IPS DF 6.9 (cell line): ENCODE results near the gene MAML2.

Experiments
- DNase-seq: peaks from one replicate; pipeline ENCODE4 v3.0.0-alpha.2; 2013; ENCODE audit warnings: low read depth, low spot score
- H3K27ac ChIP-seq: one replicate; pipeline ENCODE4 v1.5.1; 2013; ENCODE audit warnings: low read length, control low read depth
- H3K27me3 ChIP-seq: 2 replicates; pipeline ENCODE4 v1.6.1; 2013; ENCODE audit warnings: mild to moderate bottlenecking, low read length; ENCODE audit not compliant: control insufficient read depth, insufficient read depth
- H3K36me3 ChIP-seq: 2 replicates; pipeline ENCODE4 v1.6.1; 2013; ENCODE audit warnings: low read length; ENCODE audit not compliant: control insufficient read depth, insufficient read depth
- H3K4me1 ChIP-seq: 2 replicates; pipeline ENCODE4 v1.6.1; 2013; ENCODE audit warnings: low read length; ENCODE audit not compliant: control insufficient read depth, insufficient read depth
- H3K4me3 ChIP-seq: 2 replicates; pipeline ENCODE4 v1.5.1; 2013; ENCODE audit warnings: mild to moderate bottlenecking, low read length
- H3K9me3 ChIP-seq: 2 replicates; pipeline ENCODE4 v1.6.1; 2013; ENCODE audit warnings: low read length, inconsistent platforms; ENCODE audit not compliant: control insufficient read depth, insufficient read depth
- WGBS: extraction: QIAGEN DNeasy Blood & Tissue Kit; methylation state at CpG from one replicate; pipeline ENCODE4 v1.1.7; 2013; ENCODE audit warnings: mixed read lengths, missing lambda C conversion rate; ENCODE audit not compliant: insufficient read length, insufficient coverage; 5-methylcytosine and 5-hydroxymethylcytosine counted together

The MAML2 gene

DNA sequence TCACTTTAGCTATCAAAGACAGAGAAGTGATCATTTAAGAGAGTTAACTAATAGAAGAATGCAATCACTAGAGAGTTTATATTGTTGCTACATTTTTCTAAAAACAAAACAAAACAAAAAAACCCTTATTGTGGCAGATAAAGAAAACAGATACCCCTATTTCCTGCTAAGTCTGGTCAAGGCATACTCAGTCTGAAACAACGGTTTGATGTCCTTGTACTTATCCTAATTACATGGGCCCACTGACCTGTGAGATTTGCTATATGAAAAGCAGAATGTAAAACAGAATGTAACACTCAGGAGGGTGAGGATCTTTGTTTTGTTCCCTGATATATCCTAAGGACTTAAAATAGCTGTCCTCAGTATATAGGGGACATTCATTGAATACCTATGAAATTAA, 24.6 kb downstream of the MAML2 start:
- H3K27me3 ChIP-seq, result no peaks in the 10 kb centered on the region
- H3K27ac ChIP-seq, result no peak overlapping the region
- WGBS, result no CpG with 5 or more reads among the region's 1 CpG
- no peaks in the 10 kb centered on the region; the same call in 1 of the 2 replicates for H3K4me1 ChIP-seq
- H3K4me3 ChIP-seq, result no peak overlapping the region
- DNase-seq, result no peak
- no peaks in the 10 kb centered on the region for H3K36me3 ChIP-seq
- no peaks in the 10 kb centered on the region for H3K9me3 ChIP-seq

DNA sequence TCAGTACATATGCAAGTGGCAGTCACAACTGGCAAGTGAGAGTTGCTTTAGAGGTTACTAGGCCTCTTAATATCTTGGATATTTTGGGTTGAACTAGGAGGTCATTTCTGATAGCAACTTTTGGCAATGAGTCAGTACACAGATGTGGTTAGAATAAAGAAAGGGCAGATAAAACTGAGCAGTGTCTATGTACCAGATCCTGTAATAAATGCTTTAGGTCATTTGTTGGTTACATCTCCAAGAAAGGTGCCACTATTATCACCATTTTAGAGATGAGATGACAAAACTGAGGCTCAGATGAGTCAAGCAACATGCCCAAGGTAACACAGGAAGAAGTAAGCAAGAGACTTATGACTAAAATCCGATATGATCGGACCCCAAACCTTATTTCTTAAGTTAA, 25.0 kb downstream of the MAML2 start:
- Histone ChIP-seq H3K4me3 (no peak overlapping the region), H3K27ac (no peak overlapping the region), H3K4me1 (peaks cover 2% of the 10 kb centered on the region; the same call in 1 of the 2 replicates), H3K9me3 (no peaks in the 10 kb centered on the region), H3K27me3 (no peaks in the 10 kb centered on the region), H3K36me3 (no peaks in the 10 kb centered on the region)
- WGBS, result no CpG with 5 or more reads among the region's 2 CpGs
- DNase-seq, result no peak

DNA sequence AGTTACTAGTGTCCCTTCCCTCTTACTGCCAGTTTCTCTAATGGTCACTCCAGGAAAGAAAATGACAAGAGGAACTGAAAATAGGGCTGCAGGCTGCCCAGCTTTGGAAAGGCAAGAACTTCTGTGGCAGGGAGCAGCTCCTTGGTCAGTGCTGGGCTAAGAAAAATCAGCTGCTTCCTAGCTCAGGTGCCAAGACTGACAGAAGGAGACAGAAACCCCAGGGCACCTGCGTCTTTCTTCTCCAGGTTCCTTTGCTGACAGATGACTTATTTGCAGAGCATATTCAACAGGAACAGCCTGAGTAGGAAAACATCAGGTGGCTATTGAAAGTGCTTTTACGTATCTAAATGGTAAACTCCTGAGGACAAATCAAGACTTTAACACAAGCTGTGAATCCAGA, 25.4 kb downstream of the MAML2 start:
- Histone ChIP-seq H3K27ac (no peak overlapping the region), H3K4me1 (peaks cover 2% of the 10 kb centered on the region; the same call in 1 of the 2 replicates), H3K4me3 (no peak overlapping the region), H3K9me3 (no peaks in the 10 kb centered on the region), H3K36me3 (no peaks in the 10 kb centered on the region), H3K27me3 (no peaks in the 10 kb centered on the region)
- WGBS, result no CpG with 5 or more reads among the region's 2 CpGs
- no peak for DNase-seq

DNA sequence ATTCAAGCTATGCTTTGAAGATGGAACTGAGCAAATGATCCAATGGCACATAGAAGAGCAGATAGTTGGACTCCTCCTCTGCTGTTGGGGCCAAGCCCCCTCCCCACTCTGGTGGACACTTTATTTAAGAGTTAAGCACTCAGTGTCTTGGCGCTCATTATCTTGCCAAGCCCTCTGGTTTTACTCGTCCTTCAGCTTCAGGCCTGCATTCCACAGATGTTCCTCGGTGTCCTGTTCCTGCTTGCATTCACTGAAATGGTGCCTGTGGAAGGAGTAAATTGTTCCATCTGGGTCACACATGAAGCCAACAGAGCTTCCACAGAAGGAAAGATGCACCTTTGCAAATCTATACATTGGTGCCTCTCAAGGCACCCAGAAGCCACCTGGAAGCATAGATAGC, 26.1 kb downstream of the MAML2 start:
- peaks cover 2% of the 10 kb centered on the region; the same call in 1 of the 2 replicates for H3K4me1 ChIP-seq
- no CpG with 5 or more reads among the region's 3 CpGs for WGBS
- no peaks in the 10 kb centered on the region for H3K9me3 ChIP-seq
- no peak for DNase-seq
- no peaks in the 10 kb centered on the region for H3K27me3 ChIP-seq
- no peak overlapping the region for H3K4me3 ChIP-seq
- no peak overlapping the region for H3K27ac ChIP-seq
- H3K36me3 ChIP-seq, result no peaks in the 10 kb centered on the region

DNA sequence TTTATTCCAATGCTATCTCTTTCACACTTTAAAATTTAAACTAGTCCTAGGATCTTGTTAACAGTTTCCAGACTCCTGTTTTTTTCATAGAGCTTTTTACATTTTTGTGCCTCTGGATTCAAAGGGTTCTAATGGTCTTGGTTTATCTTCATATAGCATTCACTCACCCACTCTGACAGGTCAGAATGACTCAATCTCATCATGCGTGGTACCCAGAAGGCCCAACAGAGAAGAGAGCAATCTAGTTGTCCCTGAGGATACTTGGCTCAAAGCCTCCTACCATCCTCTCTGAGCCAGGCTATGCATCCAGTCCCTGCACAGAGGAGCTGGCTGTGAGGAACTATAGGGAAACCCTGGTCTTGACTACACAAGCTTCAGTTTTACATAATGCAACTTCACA, 27.5 kb downstream of the MAML2 start:
- Histone ChIP-seq H3K27me3 (no peaks in the 10 kb centered on the region), H3K9me3 (no peaks in the 10 kb centered on the region), H3K4me3 (no peak overlapping the region), H3K4me1 (peaks cover 2% of the 10 kb centered on the region; the same call in 1 of the 2 replicates), H3K27ac (no peak overlapping the region), H3K36me3 (no peaks in the 10 kb centered on the region)
- no peak for DNase-seq
- no CpG with 5 or more reads among the region's 1 CpG for WGBS

DNA sequence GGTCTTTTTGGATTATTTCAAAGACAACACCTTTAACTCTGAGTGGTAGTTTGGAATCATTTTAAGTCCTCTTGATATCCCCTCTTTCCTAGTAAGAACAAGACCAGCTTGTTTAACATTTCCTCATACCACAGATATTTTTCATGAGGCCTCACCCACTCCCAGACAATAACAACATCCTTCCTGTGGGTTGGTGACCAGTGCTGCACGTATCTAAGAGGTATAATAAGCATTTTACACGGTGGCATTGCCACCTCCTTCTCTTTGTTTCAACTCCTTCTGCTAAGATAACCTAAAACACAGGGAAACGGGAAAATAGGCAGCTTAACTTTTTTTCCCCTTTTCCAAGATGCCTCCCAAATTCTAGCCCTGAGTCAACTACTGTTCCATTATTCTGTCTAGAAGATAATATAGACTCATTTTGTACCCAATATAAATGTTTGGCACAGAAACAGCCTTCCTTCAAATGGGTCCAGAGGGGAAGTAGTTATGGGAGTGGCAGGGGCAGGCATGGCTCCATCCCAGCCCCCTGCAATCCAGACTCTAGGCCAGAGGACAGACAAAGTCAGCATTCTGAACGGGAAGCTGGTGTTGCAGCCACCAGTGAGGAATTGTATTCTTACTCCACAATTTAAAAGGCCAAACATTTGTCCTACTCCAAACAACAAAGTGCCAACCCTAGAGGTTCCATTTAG, 28.5 kb downstream of the MAML2 start:
- peaks cover 2% of the 10 kb centered on the region; the same call in 1 of the 2 replicates for H3K4me1 ChIP-seq
- no CpG with 5 or more reads among the region's 4 CpGs for WGBS
- H3K27me3 ChIP-seq, result no peaks in the 10 kb centered on the region
- no peaks in the 10 kb centered on the region for H3K9me3 ChIP-seq
- no peaks in the 10 kb centered on the region for H3K36me3 ChIP-seq
- no peak overlapping the region for H3K4me3 ChIP-seq
- no peak overlapping the region for H3K27ac ChIP-seq
- no peak for DNase-seq

DNA sequence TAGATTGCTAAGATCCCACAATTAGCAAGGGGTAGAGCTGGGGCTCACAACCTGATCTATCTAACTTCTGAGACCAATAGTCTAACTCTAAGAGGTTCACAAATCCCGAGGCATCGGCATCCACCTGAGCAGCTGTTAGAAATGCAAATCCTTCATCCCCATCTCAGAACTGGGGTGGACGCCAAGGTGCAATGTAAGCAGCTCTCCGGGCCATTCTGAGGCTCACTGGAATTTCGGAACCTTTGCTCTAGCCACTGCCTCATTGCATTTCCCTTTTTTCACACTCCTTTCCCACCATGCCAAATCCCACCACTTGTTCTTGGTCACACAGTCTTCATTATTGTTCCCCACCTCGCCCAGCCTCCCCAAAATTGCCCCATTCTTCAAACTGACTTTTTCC, 29.8 kb downstream of the MAML2 start:
- WGBS, result no CpG with 5 or more reads among the region's 6 CpGs
- H3K9me3 ChIP-seq, result no peaks in the 10 kb centered on the region
- DNase-seq, result no peak
- no peak overlapping the region for H3K4me3 ChIP-seq
- H3K27me3 ChIP-seq, result no peaks in the 10 kb centered on the region
- H3K36me3 ChIP-seq, result no peaks in the 10 kb centered on the region
- H3K4me1 ChIP-seq, result peaks cover 2% of the 10 kb centered on the region; the same call in 1 of the 2 replicates
- no peak overlapping the region for H3K27ac ChIP-seq

DNA sequence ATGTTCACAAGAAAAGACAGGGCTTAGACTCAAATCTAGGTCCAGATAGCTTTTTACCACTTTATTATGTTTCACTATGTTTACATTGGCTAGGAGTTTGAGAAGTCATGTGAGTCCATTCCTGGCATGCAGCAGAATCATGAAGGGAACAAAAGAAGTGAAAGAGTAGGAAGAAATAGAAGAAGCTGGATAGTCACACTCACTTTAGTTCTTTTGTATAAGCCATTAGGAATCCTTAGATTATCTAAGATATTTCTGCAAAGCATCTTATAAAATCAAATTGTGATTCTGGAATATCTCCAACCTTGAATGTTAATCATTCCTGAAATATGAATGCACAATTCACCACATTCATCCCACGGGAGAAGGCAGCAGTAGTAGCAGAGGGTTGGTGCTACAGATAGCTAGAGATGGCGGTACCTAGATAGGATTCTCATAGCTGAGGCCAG, 31.9 kb downstream of the MAML2 start:
- no peak for DNase-seq
- no peak overlapping the region for H3K4me3 ChIP-seq
- no peaks in the 10 kb centered on the region for H3K36me3 ChIP-seq
- no CpG with 5 or more reads among the region's 2 CpGs for WGBS
- peaks cover 2% of the 10 kb centered on the region; the same call in 1 of the 2 replicates for H3K4me1 ChIP-seq
- no peaks in the 10 kb centered on the region for H3K27me3 ChIP-seq
- H3K9me3 ChIP-seq, result no peaks in the 10 kb centered on the region
- H3K27ac ChIP-seq, result no peak overlapping the region

DNA sequence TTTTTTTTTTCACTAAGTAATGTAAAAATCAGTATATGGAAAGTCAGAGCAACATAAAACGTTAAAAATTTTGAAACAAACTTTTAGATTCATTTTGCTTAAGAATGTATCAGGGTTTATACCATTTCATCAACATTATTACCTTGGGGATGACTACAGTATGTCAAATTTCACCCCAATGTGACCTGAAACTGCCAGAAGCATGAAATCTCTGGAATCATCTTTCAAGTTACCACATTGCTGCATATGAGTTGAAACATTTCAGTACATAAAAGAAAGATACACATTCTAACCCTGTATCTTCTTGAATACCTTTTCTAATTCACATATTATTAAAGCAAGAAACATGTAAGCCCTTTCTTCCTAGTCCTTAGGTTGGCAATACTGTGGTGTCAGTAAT, 32.8 kb downstream of the MAML2 start:
- no peaks in the 10 kb centered on the region for H3K36me3 ChIP-seq
- WGBS, result no CpG with 5 or more reads among the region's 1 CpG

DNA sequence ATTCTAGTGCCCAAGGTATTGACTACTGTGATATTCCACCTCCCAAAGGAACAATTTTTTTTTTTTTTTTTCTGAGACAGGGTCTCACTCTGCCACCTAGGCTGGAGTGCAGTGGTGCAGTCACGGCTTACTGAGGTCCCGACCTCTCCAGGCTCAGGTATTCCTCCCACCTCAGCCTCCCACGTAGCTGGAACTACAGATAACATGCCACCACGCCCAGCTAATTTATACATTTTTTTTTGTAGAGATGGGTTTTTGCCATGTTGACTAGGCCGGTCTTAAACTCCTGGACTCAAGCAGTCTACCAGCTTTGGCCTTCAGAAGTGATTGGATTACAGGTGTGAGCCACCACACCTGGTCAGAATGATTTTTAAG, 33.4 kb downstream of the MAML2 start:
- Histone ChIP-seq H3K4me1 (peaks cover 2% of the 10 kb centered on the region; the same call in 1 of the 2 replicates), H3K4me3 (no peak overlapping the region), H3K27me3 (no peaks in the 10 kb centered on the region), H3K9me3 (no peaks in the 10 kb centered on the region), H3K27ac (no peak overlapping the region), H3K36me3 (no peaks in the 10 kb centered on the region)
- no CpG with 5 or more reads among the region's 5 CpGs for WGBS
- no peak for DNase-seq

More for the DNA sequence above, 32.8 kb downstream of the MAML2 start:
- Histone ChIP-seq H3K9me3 (no peaks in the 10 kb centered on the region), H3K4me3 (no peak overlapping the region), H3K27me3 (no peaks in the 10 kb centered on the region), H3K4me1 (peaks cover 2% of the 10 kb centered on the region; the same call in 1 of the 2 replicates), H3K27ac (no peak overlapping the region)
- DNase-seq, result no peak
